HepG2 (cell line): ENCODE measurements around the gene SH2D3A. TPM values are rescaled to one million over a fixed set of nuclear protein-coding genes. Genes with fewer than 3 reads are reported as not detected.

Source experiments
- ARHGAP35 ChIP-seq: sonication (generic); formaldehyde crosslinking; IDR thresholded peaks from 2 replicates; pipeline ENCODE4 v1.9.0; 2022; ENCODE audit warnings: mild to moderate bottlenecking, inconsistent platforms, moderate library complexity, missing genetic modification reagents, borderline replicate concordance
- CHD2 ChIP-seq: IDR thresholded peaks from 2 replicates; pipeline ENCODE4 v1.6.1; 2011; ENCODE audit warnings: low read depth, low read length, improper control_type of control experiment
- IKZF1 ChIP-seq: fragments of 450-650 bp; IDR thresholded peaks from 2 replicates; pipeline ENCODE4 v1.7.1; 2016
- KLF6 ChIP-seq: IDR thresholded peaks from 2 replicates; pipeline ENCODE4 v1.8.0; 2016; ENCODE audit warnings: missing biosample characterization, missing genetic modification reagents
- MATR3 ChIP-seq: sonication (generic); formaldehyde crosslinking; IDR thresholded peaks from 2 replicates; pipeline ENCODE4 v1.4.0; 2020; ENCODE audit warnings: missing genetic modification reagents
- MXD4 ChIP-seq: IDR thresholded peaks from 2 replicates; pipeline ENCODE4 v1.6.1; 2016; ENCODE audit warnings: mild to moderate bottlenecking, missing biosample characterization, missing genetic modification reagents
- SETDB1 ChIP-seq: sonication (generic); formaldehyde crosslinking; IDR thresholded peaks from 2 replicates; pipeline ENCODE4 v1.5.1; 2020; ENCODE audit warnings: missing genetic modification reagents, mild to moderate bottlenecking, borderline replicate concordance
- ZMYM4 ChIP-seq: sonication (generic); formaldehyde crosslinking; IDR thresholded peaks from 2 replicates; pipeline ENCODE4 v1.8.1; 2023; ENCODE audit warnings: mild to moderate bottlenecking, missing genetic modification reagents
- ZNF792 ChIP-seq: IDR thresholded peaks from 2 replicates; pipeline ENCODE4 v1.6.1; 2016
- polyA plus RNA-seq, 8 experiments: library from polyadenylated mRNA; depleted of rRNA in 3 of 8; stranded (reverse) in 7 of 8; unstranded in 1 of 8; fragments of >200 nt; fragmentation: Illumina TruSeq in 4 of 8; extraction: Trizol in 4 of 8; gene quantifications; 2 replicates each; pipeline versions ENCODE4 v1.2.1 to v1.2.3, GENCODE V29; 2011 to 2016; ENCODE audit warnings: low read depth in 4 of 8, missing spikeins in 1 of 8, mixed read lengths in 1 of 8; ENCODE audit not compliant: insufficient read depth in 1 of 8
- total RNA-seq, 5 experiments: library from RNA; depleted of rRNA; stranded (reverse); fragments of >200 nt; fragmentation: Illumina TruSeq; extraction: Trizol; gene quantifications; 2 replicates each; pipeline ENCODE4 v1.2.3, GENCODE V29; 2016; ENCODE audit warnings: low read depth in 1 of 5
- TF ChIP-seq, protein P1 (sequence below): sonication (generic); formaldehyde crosslinking; IDR thresholded peaks from 2 replicates; pipeline ENCODE4 v1.5.0; 2020; ENCODE audit warnings: missing genetic modification reagents
- TF ChIP-seq, protein P2 (sequence below), 2 experiments: fragments of 450-650 bp in 1 of 2; sonication (generic) in 1 of 2; formaldehyde crosslinking; IDR thresholded peaks; 2 replicates each; pipeline versions ENCODE4 v1.5.0 to v1.8.0; 2020 to 2022; ENCODE audit warnings: mild to moderate bottlenecking in 1 of 2, missing genetic modification reagents in 1 of 2
- TF ChIP-seq, protein P3 (sequence below), 2 experiments: sonication (generic) in 1 of 2; formaldehyde crosslinking in 1 of 2; IDR thresholded peaks; 2 replicates each; pipeline versions ENCODE4 v1.4.0 to v1.6.1; 2016 to 2020; ENCODE audit warnings: borderline replicate concordance in 1 of 2, low read depth in 1 of 2, mild to moderate bottlenecking in 1 of 2, missing genetic modification reagents in 1 of 2
- TF ChIP-seq, protein P4 (sequence below): sonication (generic); formaldehyde crosslinking; IDR thresholded peaks from 2 replicates; pipeline ENCODE4 v1.5.0; 2020; ENCODE audit warnings: mild to moderate bottlenecking, missing genetic modification reagents
- TF ChIP-seq, protein P5 (sequence below): sonication (generic); formaldehyde crosslinking; IDR thresholded peaks from 2 replicates; pipeline ENCODE4 v1.4.0; 2020; ENCODE audit warnings: mild to moderate bottlenecking, missing genetic modification reagents

Gene SH2D3A
- total and polyA plus RNA-seq, 2 of the 13 experiments (the other 11 are each of a cell fraction or from before 2014, with no cell fraction given): 1.0 to 2.2 TPM

GRCh38 chr19:6720369-6721137 lies 46.7 kb downstream of the SH2D3A start, which contains the start of gene C3 (continued):
- TF ChIP-seq, protein P1, sequence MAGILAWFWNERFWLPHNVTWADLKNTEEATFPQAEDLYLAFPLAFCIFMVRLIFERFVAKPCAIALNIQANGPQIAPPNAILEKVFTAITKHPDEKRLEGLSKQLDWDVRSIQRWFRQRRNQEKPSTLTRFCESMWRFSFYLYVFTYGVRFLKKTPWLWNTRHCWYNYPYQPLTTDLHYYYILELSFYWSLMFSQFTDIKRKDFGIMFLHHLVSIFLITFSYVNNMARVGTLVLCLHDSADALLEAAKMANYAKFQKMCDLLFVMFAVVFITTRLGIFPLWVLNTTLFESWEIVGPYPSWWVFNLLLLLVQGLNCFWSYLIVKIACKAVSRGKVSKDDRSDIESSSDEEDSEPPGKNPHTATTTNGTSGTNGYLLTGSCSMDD (CRISPR knock-in tag): no peak
- TF ChIP-seq ARHGAP35 (CRISPR knock-in tag) (no peak; the same call in 1 of the 2 replicates), ZMYM4 (CRISPR knock-in tag) (peak; percentile 48; the same call in 1 of the 2 replicates), IKZF1 (no peak), KLF6 (CRISPR knock-in tag) (peak; percentile 70; the same call in 1 of the 2 replicates), MXD4 (CRISPR knock-in tag) (peak; percentile 64; the same call in 1 of the 2 replicates), CHD2 (no peak), MATR3 (CRISPR knock-in tag) (no peak), ZNF792 (CRISPR knock-in tag) (peak; percentile 58; the same call in 1 of the 2 replicates), SETDB1 (CRISPR knock-in tag) (0 out of 2 replicates have a peak, but pooled peaks have one; percentile 45)
- TF ChIP-seq, protein P2, sequence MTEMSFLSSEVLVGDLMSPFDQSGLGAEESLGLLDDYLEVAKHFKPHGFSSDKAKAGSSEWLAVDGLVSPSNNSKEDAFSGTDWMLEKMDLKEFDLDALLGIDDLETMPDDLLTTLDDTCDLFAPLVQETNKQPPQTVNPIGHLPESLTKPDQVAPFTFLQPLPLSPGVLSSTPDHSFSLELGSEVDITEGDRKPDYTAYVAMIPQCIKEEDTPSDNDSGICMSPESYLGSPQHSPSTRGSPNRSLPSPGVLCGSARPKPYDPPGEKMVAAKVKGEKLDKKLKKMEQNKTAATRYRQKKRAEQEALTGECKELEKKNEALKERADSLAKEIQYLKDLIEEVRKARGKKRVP (CRISPR knock-in tag; IDR thresholded peaks at IDR 0.05): 0 out of 4 replicates have a peak, but pooled peaks of 1 of the 2 experiments have one; percentile 45
- TF ChIP-seq, protein P3, sequence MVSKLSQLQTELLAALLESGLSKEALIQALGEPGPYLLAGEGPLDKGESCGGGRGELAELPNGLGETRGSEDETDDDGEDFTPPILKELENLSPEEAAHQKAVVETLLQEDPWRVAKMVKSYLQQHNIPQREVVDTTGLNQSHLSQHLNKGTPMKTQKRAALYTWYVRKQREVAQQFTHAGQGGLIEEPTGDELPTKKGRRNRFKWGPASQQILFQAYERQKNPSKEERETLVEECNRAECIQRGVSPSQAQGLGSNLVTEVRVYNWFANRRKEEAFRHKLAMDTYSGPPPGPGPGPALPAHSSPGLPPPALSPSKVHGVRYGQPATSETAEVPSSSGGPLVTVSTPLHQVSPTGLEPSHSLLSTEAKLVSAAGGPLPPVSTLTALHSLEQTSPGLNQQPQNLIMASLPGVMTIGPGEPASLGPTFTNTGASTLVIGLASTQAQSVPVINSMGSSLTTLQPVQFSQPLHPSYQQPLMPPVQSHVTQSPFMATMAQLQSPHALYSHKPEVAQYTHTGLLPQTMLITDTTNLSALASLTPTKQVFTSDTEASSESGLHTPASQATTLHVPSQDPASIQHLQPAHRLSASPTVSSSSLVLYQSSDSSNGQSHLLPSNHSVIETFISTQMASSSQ (IDR thresholded peaks at IDR 0.05; ENCODE audit: low read depth): peak; percentile 82
- TF ChIP-seq, protein P3 (CRISPR knock-in tag; IDR thresholded peaks at IDR 0.05; ENCODE audit: borderline replicate concordance): peak; percentile 93; the same call in 1 of the 2 replicates
- TF ChIP-seq, protein P4, sequence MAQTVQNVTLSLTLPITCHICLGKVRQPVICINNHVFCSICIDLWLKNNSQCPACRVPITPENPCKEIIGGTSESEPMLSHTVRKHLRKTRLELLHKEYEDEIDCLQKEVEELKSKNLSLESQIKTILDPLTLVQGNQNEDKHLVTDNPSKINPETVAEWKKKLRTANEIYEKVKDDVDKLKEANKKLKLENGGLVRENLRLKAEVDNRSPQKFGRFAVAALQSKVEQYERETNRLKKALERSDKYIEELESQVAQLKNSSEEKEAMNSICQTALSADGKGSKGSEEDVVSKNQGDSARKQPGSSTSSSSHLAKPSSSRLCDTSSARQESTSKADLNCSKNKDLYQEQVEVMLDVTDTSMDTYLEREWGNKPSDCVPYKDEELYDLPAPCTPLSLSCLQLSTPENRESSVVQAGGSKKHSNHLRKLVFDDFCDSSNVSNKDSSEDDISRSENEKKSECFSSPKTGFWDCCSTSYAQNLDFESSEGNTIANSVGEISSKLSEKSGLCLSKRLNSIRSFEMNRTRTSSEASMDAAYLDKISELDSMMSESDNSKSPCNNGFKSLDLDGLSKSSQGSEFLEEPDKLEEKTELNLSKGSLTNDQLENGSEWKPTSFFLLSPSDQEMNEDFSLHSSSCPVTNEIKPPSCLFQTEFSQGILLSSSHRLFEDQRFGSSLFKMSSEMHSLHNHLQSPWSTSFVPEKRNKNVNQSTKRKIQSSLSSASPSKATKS: no peak
- TF ChIP-seq, protein P5, sequence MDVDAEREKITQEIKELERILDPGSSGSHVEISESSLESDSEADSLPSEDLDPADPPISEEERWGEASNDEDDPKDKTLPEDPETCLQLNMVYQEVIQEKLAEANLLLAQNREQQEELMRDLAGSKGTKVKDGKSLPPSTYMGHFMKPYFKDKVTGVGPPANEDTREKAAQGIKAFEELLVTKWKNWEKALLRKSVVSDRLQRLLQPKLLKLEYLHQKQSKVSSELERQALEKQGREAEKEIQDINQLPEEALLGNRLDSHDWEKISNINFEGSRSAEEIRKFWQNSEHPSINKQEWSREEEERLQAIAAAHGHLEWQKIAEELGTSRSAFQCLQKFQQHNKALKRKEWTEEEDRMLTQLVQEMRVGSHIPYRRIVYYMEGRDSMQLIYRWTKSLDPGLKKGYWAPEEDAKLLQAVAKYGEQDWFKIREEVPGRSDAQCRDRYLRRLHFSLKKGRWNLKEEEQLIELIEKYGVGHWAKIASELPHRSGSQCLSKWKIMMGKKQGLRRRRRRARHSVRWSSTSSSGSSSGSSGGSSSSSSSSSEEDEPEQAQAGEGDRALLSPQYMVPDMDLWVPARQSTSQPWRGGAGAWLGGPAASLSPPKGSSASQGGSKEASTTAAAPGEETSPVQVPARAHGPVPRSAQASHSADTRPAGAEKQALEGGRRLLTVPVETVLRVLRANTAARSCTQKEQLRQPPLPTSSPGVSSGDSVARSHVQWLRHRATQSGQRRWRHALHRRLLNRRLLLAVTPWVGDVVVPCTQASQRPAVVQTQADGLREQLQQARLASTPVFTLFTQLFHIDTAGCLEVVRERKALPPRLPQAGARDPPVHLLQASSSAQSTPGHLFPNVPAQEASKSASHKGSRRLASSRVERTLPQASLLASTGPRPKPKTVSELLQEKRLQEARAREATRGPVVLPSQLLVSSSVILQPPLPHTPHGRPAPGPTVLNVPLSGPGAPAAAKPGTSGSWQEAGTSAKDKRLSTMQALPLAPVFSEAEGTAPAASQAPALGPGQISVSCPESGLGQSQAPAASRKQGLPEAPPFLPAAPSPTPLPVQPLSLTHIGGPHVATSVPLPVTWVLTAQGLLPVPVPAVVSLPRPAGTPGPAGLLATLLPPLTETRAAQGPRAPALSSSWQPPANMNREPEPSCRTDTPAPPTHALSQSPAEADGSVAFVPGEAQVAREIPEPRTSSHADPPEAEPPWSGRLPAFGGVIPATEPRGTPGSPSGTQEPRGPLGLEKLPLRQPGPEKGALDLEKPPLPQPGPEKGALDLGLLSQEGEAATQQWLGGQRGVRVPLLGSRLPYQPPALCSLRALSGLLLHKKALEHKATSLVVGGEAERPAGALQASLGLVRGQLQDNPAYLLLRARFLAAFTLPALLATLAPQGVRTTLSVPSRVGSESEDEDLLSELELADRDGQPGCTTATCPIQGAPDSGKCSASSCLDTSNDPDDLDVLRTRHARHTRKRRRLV (CRISPR knock-in tag): no peak
